ENCODE data around the gene DPH5.
A peak's percentile ranks its signal among the peaks of the same experiment; 100 is the strongest.
"Not testable (repeated sequence)": the region's sequence is repeated elsewhere in the genome, so short reads cannot be mapped to it uniquely, and the experiment has no call there.

Gene DPH5, protein sequence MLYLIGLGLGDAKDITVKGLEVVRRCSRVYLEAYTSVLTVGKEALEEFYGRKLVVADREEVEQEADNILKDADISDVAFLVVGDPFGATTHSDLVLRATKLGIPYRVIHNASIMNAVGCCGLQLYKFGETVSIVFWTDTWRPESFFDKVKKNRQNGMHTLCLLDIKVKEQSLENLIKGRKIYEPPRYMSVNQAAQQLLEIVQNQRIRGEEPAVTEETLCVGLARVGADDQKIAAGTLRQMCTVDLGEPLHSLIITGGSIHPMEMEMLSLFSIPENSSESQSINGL

GRCh38 chr1:101025657-101026429 lies at the start of gene DPH5:
Gene DPH5 (minus strand): TSS chr1:101025784. CDS start chr1:101025443, 341 bp downstream.
- peak; percentile 50 to 91 (median 81) for DNase-seq

GRCh38 chr1:101073836-101074235 lies 48.3 kb upstream of the DPH5 start:
- DNase-seq = no peak

DNA sequence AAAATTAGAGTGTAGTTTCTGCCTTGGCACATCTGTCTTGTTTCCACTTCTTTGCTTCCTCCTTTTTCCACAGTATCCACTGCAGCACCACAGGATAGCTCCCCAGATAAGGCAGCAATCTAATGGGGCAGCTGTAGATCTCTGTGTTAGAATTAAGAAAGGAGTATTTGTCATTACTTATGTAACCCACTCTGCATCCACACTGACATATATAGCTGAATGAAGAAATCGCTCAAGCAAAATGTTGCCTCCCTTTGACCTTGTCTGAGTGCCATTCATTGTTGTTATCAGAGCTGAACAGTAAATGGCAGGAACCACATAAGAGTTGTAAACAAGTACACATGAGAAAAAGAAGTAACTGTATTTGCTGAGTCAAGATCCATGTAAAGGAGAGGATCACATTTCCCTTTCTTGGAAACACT lies 45.9 kb upstream of the DPH5 start:
- DNase-seq = no peak

GRCh38 chr1:101069158-101069557 lies 43.6 kb upstream of the DPH5 start:
- peak in 1 of 14 donors; percentile 7 for DNase-seq

- DNase-seq = not testable (repeated sequence)
Measured at GRCh38 chr1:101066937-101067335, 41.4 kb upstream of the DPH5 start.

- no peak for DNase-seq
Measured at GRCh38 chr1:101066260-101066936, 40.8 kb upstream of the DPH5 start.

- DNase-seq = no peak
Measured at GRCh38 chr1:101065575-101065974, 40.0 kb upstream of the DPH5 start.

GRCh38 chr1:101064697-101065096 lies 39.1 kb upstream of the DPH5 start:
- peak in 1 of 14 donors; percentile 3 for DNase-seq

DNA sequence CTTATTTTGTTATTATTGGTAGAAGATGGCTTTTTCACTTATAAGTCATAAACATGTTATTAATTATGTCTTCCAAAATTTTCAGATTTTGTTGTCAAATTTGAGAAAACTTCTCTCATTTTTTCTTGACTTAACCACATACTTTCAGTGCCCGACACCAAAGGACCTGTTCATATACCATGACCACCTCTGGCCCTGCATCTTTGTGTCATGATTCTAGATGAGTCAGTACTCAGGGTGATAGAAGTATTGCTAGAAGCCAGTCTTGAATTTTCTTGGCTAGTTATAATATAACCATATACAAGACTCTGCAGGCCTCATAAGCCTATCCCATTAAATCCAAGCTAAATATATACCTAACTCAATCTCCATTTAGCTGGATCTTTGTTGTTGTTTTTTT lies 35.4 kb upstream of the DPH5 start:
- DNase-seq = no peak

DNA sequence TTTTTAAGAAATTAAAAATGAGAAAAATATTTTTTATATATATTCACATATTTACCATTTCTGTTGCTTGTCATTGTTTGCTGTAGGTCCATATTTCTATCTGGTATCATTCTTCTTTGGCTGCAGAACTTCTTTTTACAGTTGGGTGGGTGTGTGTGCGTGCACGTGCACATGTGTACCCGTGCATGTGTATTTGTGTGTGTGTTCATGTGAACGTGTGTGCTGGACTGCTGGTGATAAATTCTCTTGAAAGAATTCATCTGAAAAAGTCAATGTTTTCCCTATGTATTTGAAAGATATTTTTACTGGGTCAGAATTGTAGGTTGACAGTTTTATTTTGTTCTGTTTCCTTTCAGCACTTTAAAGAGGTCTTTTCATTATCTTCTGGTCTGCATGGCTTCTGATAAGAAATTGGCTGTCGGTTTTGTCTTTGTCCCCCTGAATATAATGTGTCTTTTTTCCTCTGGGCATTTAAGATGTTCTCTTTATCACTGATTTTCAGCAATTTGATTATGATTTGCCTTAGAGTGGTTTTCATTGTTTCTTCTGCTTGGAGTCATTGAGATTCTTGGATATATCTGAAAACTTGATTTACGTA lies 34.5 kb upstream of the DPH5 start:
- DNase-seq = no peak

GRCh38 chr1:101055623-101056022 lies 30.0 kb upstream of the DPH5 start:
- no peak for DNase-seq

- no peak for DNase-seq
Measured at GRCh38 chr1:101051688-101052638, 26.4 kb upstream of the DPH5 start.

DNA sequence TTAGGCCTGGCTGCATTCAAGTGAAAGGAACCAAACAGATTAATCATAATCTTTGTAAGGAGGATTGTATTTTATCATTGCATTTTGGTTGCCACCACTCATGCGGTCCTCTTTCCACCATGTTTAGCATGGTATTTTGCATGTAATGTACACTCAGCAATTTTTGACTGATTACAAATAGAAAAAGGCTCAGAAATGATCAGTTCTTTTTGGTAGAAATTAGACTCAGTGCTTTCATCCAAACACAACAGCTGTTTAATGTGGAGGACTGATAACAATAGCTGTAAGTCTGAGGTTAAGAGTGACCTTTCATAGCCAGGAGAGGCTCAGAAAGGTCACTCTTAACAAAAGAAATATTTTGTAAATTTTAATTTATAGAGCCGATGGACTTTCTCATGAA lies 25.3 kb upstream of the DPH5 start:
- DNase-seq = no peak

DNA sequence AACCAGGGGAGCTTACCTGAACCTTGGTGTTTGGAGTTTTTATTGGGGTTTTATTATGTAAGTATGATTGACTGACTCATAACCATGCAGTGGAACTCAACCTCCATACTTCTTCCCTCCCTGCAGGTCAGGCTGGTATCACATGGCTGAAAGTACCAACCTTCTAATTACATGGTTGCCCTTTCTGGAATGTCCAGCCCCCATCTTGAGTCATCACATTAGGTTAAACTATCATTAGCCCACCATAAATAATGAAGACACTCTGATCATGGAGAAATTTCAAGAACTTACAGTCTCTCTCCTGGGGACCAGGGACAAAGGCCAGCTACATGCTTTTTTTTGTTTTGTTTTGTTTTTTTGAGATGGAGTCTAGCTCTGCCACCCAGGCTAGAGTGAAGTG lies 19.2 kb upstream of the DPH5 start:
- no peak for DNase-seq

- DNase-seq = no peak
Measured at GRCh38 chr1:101044259-101044658, 18.7 kb upstream of the DPH5 start.

DNA sequence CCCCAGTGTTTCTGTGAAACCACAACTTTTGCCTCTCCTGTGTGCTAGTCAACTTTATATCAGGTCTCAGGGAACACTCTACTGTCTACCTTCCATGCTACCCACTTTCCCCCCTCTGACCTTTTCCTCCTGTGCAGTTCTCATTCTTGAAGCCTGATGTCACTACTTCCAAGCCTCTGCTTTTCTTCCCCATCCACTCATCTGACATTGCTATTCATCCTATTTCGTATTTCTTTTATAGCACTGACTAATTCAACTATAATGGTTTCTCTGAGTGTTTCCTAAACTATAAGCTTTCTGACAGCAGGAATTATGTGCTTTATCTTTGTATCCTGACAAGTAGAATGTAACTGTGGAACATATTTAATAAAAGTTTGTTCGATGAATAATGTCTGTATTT lies 18.2 kb upstream of the DPH5 start:
- no peak for DNase-seq

DNA sequence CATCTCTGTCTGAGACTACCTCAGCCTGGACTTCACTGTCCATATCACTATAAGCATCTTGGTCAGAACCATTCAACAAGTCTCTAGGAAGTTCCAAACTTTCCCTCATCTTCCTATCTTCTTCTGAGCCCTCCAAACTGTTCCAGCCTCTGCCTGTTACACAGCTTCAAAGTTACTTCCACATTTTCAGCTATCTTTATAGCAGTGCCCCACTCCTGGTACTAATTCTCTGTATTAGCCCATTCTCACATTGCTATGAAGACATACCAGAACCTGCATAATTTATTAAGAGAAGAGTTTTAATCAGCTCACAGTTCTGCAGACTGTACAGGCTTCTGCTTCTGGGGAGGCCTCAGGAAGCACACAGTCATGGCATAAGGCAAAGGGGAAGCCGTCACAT lies 15.7 kb upstream of the DPH5 start:
- DNase-seq = no peak

GRCh38 chr1:101040666-101041065 lies 15.1 kb upstream of the DPH5 start:
- no peak for DNase-seq

DNA sequence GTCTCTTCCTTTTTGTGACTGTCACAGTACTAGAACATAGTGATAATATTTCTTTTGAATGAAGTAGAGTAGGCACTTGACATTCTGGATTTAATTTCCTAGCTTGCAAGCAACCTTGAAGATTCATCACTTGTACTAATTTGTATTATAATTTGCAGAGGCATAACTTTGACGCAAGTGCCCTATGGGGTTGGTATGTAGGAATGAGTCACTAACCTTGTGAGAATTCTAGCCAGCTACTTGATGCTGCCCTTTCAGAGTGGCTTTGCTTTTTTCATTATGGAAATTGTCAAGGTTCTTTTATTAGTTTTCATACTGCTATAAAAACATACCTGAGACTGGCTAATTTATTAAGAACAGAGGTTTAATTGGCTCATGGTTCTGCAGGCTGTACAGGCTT lies 13.7 kb upstream of the DPH5 start:
- no peak for DNase-seq

GRCh38 chr1:101037316-101037715 lies 11.7 kb upstream of the DPH5 start:
- DNase-seq = no peak

DNA sequence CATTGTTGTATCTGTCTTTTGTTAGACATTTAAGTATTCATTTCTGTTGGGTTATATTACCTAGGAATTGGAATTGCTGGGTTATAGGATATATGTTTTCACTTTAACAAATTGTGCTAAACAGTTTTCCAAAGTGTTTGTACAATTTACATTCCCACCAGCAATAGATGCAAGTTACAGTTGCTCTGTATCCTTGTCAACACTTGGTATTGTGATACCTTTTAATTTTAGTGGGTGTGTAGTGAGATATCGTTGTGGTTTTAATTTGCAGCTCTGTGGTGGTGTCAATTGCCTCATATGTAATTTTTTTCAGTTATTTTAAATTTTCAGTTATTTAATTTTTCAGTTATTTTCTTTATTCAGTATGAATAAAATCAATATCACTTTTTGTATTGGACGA lies 7.4 kb upstream of the DPH5 start:
- DNase-seq = no peak

- DNase-seq = not testable (repeated sequence)
Measured at GRCh38 chr1:101032129-101032528, 6.5 kb upstream of the DPH5 start.
